WTC11 (cell line): ENCODE results near the gene BLOC1S1. TPM values are rescaled to one million over a fixed set of nuclear protein-coding genes. Genes with fewer than 3 reads are reported as not detected.

Experiments
- ATAC-seq: fragments of 200-7000 bp; cut with Tn5 transposase; 2 replicates; pipeline ENCODE4 v1.10.0; 2021; ENCODE audit warnings: mild to moderate bottlenecking, moderate library complexity
- CTCF ChIA-PET: fragments of 300-600 bp; sonication (Branson Sonifier 250); formaldehyde crosslinking; loops from one replicate; lab custom pipeline; 2021; ENCODE audit warnings: antibody characterized with exemption; lab: Charles Lee
- POLR2A ChIA-PET: fragments of 350-600 bp; sonication (Branson Sonifier 250); formaldehyde crosslinking; loops from one replicate; lab custom pipeline; 2021; ENCODE audit warnings: antibody characterized with exemption; lab: Charles Lee
- DNase-seq: peaks from one replicate; pipeline ENCODE4 v3.0.0; 2021; ENCODE audit warnings: low spot score
- H3K27ac Mint-ChIP-seq: 2 replicates; pipeline ENCODE4 v1.8.0; 2021; ENCODE audit warnings: mixed read lengths
- H3K27me3 Mint-ChIP-seq: 2 replicates; pipeline ENCODE4 v1.8.0; 2021; ENCODE audit warnings: low read depth, mild to moderate bottlenecking, moderate library complexity, mixed read lengths
- H3K36me3 Mint-ChIP-seq: 2 replicates; pipeline ENCODE4 v1.8.0; 2021; ENCODE audit warnings: mixed read lengths
- H3K4me1 Mint-ChIP-seq: 2 replicates; pipeline ENCODE4 v1.8.0; 2022; ENCODE audit warnings: mixed read lengths
- H3K4me3 Mint-ChIP-seq: 2 replicates; pipeline ENCODE4 v1.8.0; 2021; ENCODE audit warnings: mild to moderate bottlenecking, moderate library complexity, mixed read lengths
- H3K9me3 Mint-ChIP-seq: 2 replicates; pipeline ENCODE4 v1.8.0; 2021; ENCODE audit warnings: mixed read lengths
- AR ChIP-seq: fragments of 250-450 bp; sonication (Bioruptor Pico); IDR thresholded peaks from 2 replicates; pipeline ENCODE4 v1.9.0; 2021; ENCODE audit warnings: mild to moderate bottlenecking
- ARID4B ChIP-seq: sonication (generic); formaldehyde crosslinking; IDR thresholded peaks from 2 replicates; pipeline ENCODE4 v1.8.0; 2023; ENCODE audit warnings: missing genetic modification reagents, mild to moderate bottlenecking, borderline replicate concordance
- ATF1 ChIP-seq: sonication (generic); formaldehyde crosslinking; IDR thresholded peaks from 2 replicates; pipeline ENCODE4 v1.8.1; 2023; ENCODE audit warnings: mild to moderate bottlenecking, moderate library complexity, missing genetic modification reagents
- CBFB ChIP-seq: sonication (generic); formaldehyde crosslinking; IDR thresholded peaks from 2 replicates; pipeline ENCODE4 v1.8.1; 2022; ENCODE audit warnings: mild to moderate bottlenecking, low read depth, missing genetic modification reagents
- CREM ChIP-seq: sonication (generic); formaldehyde crosslinking; IDR thresholded peaks from 2 replicates; pipeline ENCODE4 v1.8.1; 2022; ENCODE audit warnings: mild to moderate bottlenecking, missing genetic modification reagents, moderate library complexity
- E2F1 ChIP-seq: sonication (generic); formaldehyde crosslinking; IDR thresholded peaks from 2 replicates; pipeline ENCODE4 v1.8.0; 2022; ENCODE audit warnings: mild to moderate bottlenecking, missing genetic modification reagents
- ELF4 ChIP-seq: sonication (generic); formaldehyde crosslinking; IDR thresholded peaks from 2 replicates; pipeline ENCODE4 v1.8.1; 2022; ENCODE audit warnings: low read depth, mild to moderate bottlenecking, moderate library complexity, missing genetic modification reagents
- EMX1 ChIP-seq: fragments of 250-450 bp; sonication (Bioruptor Pico); IDR thresholded peaks from 2 replicates; pipeline ENCODE4 v1.8.0; 2021; ENCODE audit warnings: mild to moderate bottlenecking
- ETV6 ChIP-seq: sonication (generic); formaldehyde crosslinking; IDR thresholded peaks from 2 replicates; pipeline ENCODE4 v1.8.1; 2022; ENCODE audit warnings: mild to moderate bottlenecking, missing genetic modification reagents
- GRHL2 ChIP-seq: fragments of 250-450 bp; sonication (Bioruptor Pico); IDR thresholded peaks from 2 replicates; pipeline ENCODE4 v1.8.0; 2022; ENCODE audit warnings: mild to moderate bottlenecking, moderate library complexity; ENCODE audit not compliant: insufficient replicate concordance, severe bottlenecking
- GTF2I ChIP-seq: fragments of 250-450 bp; sonication (Bioruptor Pico); conservative IDR thresholded peaks from 2 replicates; pipeline ENCODE4 v1.4.0; 2021; ENCODE audit warnings: mild to moderate bottlenecking
- JUN ChIP-seq: sonication (generic); formaldehyde crosslinking; IDR thresholded peaks from 2 replicates; pipeline ENCODE4 v1.8.0; 2023; ENCODE audit warnings: mild to moderate bottlenecking, missing genetic modification reagents
- MLX ChIP-seq: sonication (generic); formaldehyde crosslinking; IDR thresholded peaks from 2 replicates; pipeline ENCODE4 v1.8.1; 2023; ENCODE audit warnings: mild to moderate bottlenecking, missing genetic modification reagents, moderate library complexity
- PRRX2 ChIP-seq: fragments of 250-450 bp; sonication (Bioruptor Pico); IDR thresholded peaks from 2 replicates; pipeline ENCODE4 v1.8.0; 2021; ENCODE audit warnings: mild to moderate bottlenecking
- SP1 ChIP-seq: sonication (generic); formaldehyde crosslinking; conservative IDR thresholded peaks from 2 replicates; pipeline ENCODE4 v1.8.1; 2022; ENCODE audit warnings: missing genetic modification reagents
- TEAD1 ChIP-seq: sonication (generic); formaldehyde crosslinking; IDR thresholded peaks from 2 replicates; pipeline ENCODE4 v1.8.0; 2022; ENCODE audit warnings: mild to moderate bottlenecking, missing genetic modification reagents
- USF1 ChIP-seq: sonication (generic); formaldehyde crosslinking; IDR thresholded peaks from 2 replicates; pipeline ENCODE4 v1.8.0; 2022; ENCODE audit warnings: mild to moderate bottlenecking, missing genetic modification reagents
- ZBTB43 ChIP-seq: sonication (generic); formaldehyde crosslinking; IDR thresholded peaks from 2 replicates; pipeline ENCODE4 v1.8.1; 2023; ENCODE audit warnings: mild to moderate bottlenecking, missing genetic modification reagents
- ZNF121 ChIP-seq: sonication (generic); formaldehyde crosslinking; IDR thresholded peaks from 2 replicates; pipeline ENCODE4 v1.8.0; 2023; ENCODE audit warnings: missing genetic modification reagents
- ZNF138 ChIP-seq: sonication (generic); formaldehyde crosslinking; conservative IDR thresholded peaks from 2 replicates; pipeline ENCODE4 v1.8.1; 2022; ENCODE audit warnings: mild to moderate bottlenecking, moderate library complexity, missing genetic modification reagents
- ZNF232 ChIP-seq: sonication (generic); formaldehyde crosslinking; IDR thresholded peaks from 2 replicates; pipeline ENCODE4 v1.8.0; 2022; ENCODE audit warnings: mild to moderate bottlenecking, missing genetic modification reagents
- ZNF396 ChIP-seq: fragments of 250-450 bp; sonication (Bioruptor Pico); IDR thresholded peaks from 2 replicates; pipeline ENCODE4 v1.8.0; 2021; ENCODE audit warnings: mild to moderate bottlenecking, moderate library complexity, borderline replicate concordance
- total RNA-seq: library from RNA; stranded (reverse); gene quantifications from 3 replicates; pipeline ENCODE4 v1.2.3, GENCODE V29; 2021

BLOC1S1 gene
- total RNA-seq, 1 experiment from 2014 or later, result 81.9 TPM

GRCh38 chr12:55688716-55689655 is 26.9 kb upstream of the BLOC1S1 start:
- no peak for ATAC-seq
- Mint-ChIP-seq H3K4me3 (no peak overlapping the region), H3K4me1 (no peaks in the 10 kb centered on the region), H3K27me3 (no peaks in the 10 kb centered on the region; the same call in 1 of the 2 replicates), H3K27ac (no peak overlapping the region), H3K9me3 (no peaks in the 10 kb centered on the region)
- POLR2A ChIA-PET, result interaction anchor here (0.6 kb wide), 1 partner anchor 659 kb away, joined by 3 read pairs; no protein-coding TSS in a partner anchor
- DNase-seq, result no peak
- TF ChIP-seq CBFB (CRISPR knock-in tag) (no peak), ATF1 (CRISPR knock-in tag) (no peak), ZNF138 (no peak), ELF4 (no peak), GRHL2 (CRISPR knock-in tag) (no peak), ZBTB43 (CRISPR knock-in tag) (no peak), TEAD1 (no peak), MLX (CRISPR knock-in tag) (no peak), AR (no peak), ETV6 (no peak), PRRX2 (no peak), USF1 (CRISPR knock-in tag) (no peak), ZNF121 (no peak)
- TF ChIP-seq, all 79 proteins: peak for 0
- CTCF ChIA-PET, result no interaction called here
- H3K36me3 Mint-ChIP-seq, result peaks cover 21% of the 10 kb centered on the region

GRCh38 chr12:55692631-55693322 is 23.1 kb upstream of the BLOC1S1 start:
- Mint-ChIP-seq H3K27me3 (no peaks in the 10 kb centered on the region), H3K27ac (no peak overlapping the region), H3K4me1 (no peaks in the 10 kb centered on the region), H3K36me3 (peaks cover 26% of the 10 kb centered on the region), H3K4me3 (no peak overlapping the region), H3K9me3 (no peaks in the 10 kb centered on the region)
- CTCF ChIA-PET, result no interaction called here
- ATAC-seq (no peak), DNase-seq (no peak)
- POLR2A ChIA-PET, result no interaction called here
- TF ChIP-seq E2F1 (no peak), SP1 (no peak), CREM (CRISPR knock-in tag) (no peak), ZNF232 (CRISPR knock-in tag) (no peak), TEAD1 (no peak), ARID4B (CRISPR knock-in tag) (no peak), GTF2I (no peak), ZNF396 (CRISPR knock-in tag) (no peak), EMX1 (CRISPR knock-in tag) (no peak), JUN (CRISPR knock-in tag) (no peak)
